NCI-H187 (cell line): Measurements from ENCODE around the gene TPSB2.
"Not testable (repeated sequence)": the region's sequence is repeated elsewhere in the genome, so short reads cannot be mapped to it uniquely, and the experiment has no call there.

Experiments
- DNase-seq, 2 experiments: peaks; one replicate each; lab custom pipeline; 2025; lab: John Stamatoyannopoulos, UW

The TPSB2 gene

GRCh38 chr16:1261131-1261892, 31.3 kb upstream of the TPSB2 start:
- peak in 1 of 2 experiments; percentile 29 for DNase-seq

DNA sequence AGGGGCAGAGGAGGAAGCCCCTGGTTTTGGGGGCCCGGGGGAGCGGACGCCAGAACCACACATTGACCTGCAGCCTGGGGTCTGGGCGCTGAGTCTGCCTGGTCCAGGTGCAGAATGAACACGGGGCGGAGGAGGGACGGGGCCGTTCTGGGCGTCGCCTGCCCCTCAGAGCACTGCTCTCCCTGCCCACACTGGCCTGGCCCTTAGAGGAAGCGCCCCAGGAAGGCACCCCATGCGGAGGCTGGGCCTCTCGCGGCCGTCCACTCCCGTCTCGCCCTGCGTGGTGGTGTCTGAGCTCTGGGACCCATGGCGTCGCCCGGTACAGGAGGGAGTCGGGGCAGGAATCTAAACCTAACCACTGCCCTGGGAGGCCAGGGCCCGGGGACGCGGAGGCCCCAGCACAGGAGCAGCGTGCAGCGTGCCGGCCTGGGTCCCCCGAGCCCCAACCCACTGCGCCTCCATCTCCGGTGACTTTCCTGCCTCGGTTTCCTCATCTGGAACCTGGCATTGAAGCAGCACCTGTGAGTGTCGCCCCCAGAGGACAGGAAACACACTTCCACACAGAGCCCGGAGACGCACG, 30.2 kb upstream of the TPSB2 start:
- DNase-seq = no peak

- no peak for DNase-seq
Observed at GRCh38 chr16:1259760-1260068, 29.7 kb upstream of the TPSB2 start.

DNA sequence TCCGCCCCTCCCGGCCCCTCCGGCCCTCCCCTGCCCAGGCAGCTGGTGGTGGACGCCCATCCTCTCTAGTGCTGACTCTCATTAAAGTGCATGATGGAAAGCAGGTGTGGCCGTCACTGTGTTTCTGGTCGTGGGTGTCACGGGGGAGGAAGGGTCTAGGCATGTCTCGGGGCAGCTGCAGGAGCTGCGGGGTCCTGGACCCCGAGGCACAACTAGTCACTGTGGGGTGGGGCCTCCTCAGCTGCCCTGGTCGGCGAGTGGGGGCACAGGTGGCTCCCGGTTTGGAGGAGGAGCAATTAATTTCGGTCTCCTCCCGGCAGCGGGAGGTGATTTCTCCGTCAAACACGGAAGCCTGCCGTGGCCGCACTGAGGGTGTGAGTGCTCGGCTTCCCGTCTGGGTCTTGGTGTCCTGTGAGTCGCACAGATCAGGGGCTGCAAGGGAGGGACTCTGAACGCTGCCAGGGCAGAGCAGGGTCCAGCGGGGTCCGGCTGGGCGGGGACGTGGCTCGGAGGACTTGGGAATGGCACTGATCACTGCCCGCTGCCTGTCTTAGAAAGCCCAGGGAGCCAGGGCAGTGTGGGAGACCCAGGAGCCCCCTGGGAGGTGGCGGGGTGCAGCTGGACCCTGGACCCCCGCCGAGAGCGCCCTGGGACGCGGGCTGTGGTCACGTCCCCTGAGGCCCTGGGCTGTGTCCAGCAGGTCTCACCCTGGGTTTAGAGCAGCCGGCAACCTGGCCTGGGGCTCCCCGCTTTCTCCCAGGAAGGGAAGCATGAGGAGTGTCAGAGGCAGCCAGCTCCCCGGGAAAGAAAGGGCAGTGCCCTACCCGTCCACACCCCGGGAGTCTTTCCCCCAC, 29.1 kb upstream of the TPSB2 start:
- no peak for DNase-seq

DNA sequence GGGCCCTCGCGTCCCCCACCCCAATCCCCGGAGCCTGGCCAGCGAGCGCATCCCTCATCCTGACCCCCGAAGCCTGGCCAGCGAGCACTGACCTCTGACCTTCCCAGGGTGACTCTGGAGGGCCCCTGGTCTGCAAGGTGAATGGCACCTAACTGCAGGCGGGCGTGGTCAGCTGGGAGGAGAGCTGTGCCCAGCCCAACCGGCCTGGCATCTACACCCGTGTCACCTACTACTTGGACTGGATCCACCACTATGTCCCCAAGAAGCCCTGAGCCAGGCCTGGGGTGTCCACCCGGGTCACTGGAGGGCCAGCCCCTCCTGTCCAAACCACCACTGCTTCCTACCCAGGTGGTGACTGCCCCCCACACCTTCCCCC, 28.2 kb upstream of the TPSB2 start:
- DNase-seq = no peak

GRCh38 chr16:1257561-1258224, 27.7 kb upstream of the TPSB2 start:
- DNase-seq = no peak

DNA sequence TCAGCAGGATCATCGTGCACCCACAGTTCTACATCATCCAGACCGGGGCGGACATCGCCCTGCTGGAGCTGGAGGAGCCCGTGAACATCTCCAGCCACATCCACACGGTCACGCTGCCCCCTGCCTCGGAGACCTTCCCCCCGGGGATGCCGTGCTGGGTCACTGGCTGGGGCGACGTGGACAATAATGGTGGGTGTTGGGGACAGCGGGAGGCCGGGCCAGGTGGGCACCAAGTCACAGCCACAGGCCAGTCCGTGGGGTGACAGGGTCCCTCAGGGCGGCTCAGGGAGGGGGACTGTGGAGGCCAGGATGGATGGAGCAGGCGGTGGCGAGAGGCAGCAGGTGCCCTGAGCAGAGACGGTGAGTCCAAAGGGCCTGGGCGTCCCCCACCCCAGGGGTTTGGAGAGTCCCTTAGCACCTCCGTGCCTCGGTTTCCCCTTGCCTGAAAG, 26.9 kb upstream of the TPSB2 start:
- DNase-seq = no peak

DNA sequence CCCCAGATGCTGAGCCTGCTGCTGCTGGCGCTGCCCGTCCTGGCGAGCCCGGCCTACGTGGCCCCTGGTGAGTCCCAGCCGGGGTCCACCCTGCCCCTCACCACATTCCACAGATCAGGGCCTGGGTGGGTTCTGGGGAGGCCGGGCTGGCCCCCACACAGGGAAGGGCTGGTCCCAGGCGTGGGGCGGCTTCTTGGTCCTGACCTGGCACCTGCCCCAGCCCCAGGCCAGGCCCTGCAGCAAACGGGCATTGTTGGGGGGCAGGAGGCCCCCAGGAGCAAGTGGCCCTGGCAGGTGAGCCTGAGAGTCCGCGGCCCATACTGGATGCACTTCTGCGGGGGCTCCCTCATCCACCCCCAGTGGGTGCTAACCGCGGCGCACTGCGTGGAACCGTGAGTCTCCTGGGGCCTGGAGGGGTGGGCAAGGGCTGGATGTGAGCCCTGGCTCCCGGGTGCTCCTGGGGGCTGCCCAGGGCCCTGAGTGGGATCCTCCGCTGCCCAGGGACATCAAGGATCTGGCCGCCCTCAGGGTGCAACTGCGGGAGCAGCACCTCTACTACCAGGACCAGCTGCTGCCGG, 26.4 kb upstream of the TPSB2 start:
- DNase-seq = not testable (repeated sequence)

- not testable (repeated sequence) for DNase-seq
Observed at GRCh38 chr16:1255276-1256122, 25.5 kb upstream of the TPSB2 start, which contains the start of gene TPSD1. TPSD1 (plus strand) TSS chr16:1256069; CDS start chr16:1256281, 212 bp downstream.

DNA sequence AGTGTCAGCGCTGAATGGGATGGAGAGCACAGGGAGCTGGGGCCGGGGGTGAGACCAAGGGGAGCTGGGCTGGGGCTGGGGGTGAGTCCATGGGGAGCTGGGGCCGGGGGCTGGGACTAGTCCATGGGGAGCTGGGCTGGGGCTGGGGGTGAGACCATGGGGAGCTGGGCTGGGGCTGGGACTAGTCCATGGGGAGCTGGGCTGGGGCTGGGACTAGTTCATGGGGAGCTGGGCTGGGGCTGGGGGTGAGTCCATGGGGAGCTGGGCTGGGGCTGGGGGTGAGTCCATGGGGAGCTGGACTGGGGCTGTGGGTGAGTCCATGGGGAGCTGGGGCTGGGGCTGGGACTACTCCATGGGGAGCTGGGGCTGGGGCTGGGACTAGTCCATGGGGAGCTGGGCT, 24.8 kb upstream of the TPSB2 start:
- DNase-seq = not testable (repeated sequence)

- DNase-seq = not testable (repeated sequence)
Observed at GRCh38 chr16:1253701-1254364, 23.8 kb upstream of the TPSB2 start.

- DNase-seq = not testable (repeated sequence)
Observed at GRCh38 chr16:1249031-1249755, 19.2 kb upstream of the TPSB2 start.

DNA sequence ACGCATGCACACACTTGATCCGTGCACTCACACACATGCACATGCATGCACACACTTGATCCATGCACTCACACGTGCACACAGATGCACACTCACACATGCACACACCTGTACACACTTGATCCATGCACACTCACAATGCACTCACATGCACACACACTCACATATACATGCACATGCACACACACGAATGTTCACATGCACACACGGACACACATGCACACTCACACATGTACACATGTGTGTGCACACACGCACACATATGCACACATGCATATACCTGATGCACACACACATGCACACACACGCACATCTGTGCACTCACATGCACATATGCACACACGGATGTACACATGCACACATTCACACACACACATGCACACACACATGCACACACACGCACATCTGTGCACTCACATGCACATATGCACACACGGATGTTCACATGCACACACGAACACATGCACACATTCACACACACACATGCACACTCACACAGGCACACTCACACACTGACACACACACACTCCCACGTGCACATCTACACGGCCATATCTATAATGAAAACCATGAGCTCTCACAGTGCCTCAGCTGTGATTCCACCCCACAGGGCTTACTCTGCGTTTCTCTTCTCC, 18.0 kb upstream of the TPSB2 start:
- DNase-seq = not testable (repeated sequence)

DNA sequence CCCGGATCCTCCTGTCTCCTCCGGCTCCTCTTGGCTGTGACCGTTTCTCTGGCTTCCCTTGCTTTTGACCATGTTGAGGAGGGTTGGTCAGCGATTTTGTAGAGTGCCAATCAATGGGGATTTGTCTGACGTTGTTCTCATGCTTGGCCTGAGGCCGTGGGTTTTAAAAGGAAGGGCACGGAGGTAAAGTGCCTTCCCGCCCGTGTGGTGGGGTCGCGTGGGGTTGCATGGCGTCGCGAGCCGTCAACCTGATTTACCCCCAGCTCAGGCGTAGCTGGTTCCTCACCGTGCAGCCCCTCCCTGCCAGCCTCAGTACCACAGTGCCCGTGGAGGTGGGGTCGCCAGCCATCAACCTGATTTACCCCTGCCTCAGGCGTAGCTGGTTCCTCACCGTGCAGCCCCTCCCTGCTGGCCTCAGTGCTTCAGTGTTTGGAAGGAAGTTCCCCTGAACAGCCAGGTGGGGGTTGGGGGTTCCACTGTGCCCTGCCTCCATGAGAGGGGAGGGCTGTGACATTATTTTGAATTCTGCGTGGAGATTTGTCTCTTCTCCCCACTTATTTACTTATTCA, 15.6 kb upstream of the TPSB2 start:
- DNase-seq = no peak

DNA sequence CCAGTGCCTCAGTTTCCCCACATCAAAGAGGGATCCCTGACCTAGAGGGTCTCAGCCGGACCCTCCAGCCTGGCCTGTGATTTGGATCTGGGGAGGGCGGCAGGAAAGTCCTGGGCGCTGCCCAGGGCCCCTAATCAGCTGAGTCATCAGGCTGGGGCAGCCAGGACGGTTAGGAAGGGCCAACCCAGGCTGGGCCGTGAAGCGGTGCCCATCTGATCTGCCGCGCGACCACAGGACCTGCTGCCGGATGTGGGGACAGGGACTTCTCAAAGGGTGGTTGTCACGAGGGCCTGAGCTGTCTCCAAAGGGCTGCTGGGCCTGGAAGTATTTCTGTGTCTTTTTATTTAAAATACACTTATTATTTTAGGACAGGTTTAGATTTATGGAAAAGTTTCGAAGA, 14.9 kb upstream of the TPSB2 start:
- DNase-seq = no peak

GRCh38 chr16:1243907-1244850, 14.2 kb upstream of the TPSB2 start:
- DNase-seq = not testable (repeated sequence)

GRCh38 chr16:1243363-1243762, 13.4 kb upstream of the TPSB2 start:
- not testable (repeated sequence) for DNase-seq

GRCh38 chr16:1241081-1241480, 11.1 kb upstream of the TPSB2 start:
- DNase-seq = not testable (repeated sequence)
